Fibroblast of pulmonary artery (primary cell): ENCODE data around the gene RNF4.
A peak's percentile ranks its signal among the peaks of the same experiment; 100 is the strongest.
"Not testable (repeated sequence)": the region's sequence is repeated elsewhere in the genome, so short reads cannot be mapped to it uniquely, and the experiment has no call there.

Experiments
- DNase-seq: peaks from one replicate; pipeline ENCODE4 v3.0.0-alpha.2; 2010; ENCODE audit warnings: low read depth
- H3K4me3 ChIP-seq: replicated peaks from 2 replicates; pipeline ENCODE4 v1.5.1; 2011; ENCODE audit warnings: low read depth, mild to moderate bottlenecking, control low read depth, low read length, moderate library complexity
- CTCF ChIP-seq: IDR thresholded peaks from 2 replicates; pipeline ENCODE4 v1.5.1; 2011; ENCODE audit warnings: mild to moderate bottlenecking, control low read depth, low read length, inconsistent platforms; ENCODE audit errors: missing control alignments

The RNF4 gene

GRCh38 chr4:2459589-2460349 lies 9.1 kb upstream of the RNF4 start:
- H3K4me3 ChIP-seq = no peak overlapping the region
- TF ChIP-seq CTCF = no peak
- no peak for DNase-seq

DNA sequence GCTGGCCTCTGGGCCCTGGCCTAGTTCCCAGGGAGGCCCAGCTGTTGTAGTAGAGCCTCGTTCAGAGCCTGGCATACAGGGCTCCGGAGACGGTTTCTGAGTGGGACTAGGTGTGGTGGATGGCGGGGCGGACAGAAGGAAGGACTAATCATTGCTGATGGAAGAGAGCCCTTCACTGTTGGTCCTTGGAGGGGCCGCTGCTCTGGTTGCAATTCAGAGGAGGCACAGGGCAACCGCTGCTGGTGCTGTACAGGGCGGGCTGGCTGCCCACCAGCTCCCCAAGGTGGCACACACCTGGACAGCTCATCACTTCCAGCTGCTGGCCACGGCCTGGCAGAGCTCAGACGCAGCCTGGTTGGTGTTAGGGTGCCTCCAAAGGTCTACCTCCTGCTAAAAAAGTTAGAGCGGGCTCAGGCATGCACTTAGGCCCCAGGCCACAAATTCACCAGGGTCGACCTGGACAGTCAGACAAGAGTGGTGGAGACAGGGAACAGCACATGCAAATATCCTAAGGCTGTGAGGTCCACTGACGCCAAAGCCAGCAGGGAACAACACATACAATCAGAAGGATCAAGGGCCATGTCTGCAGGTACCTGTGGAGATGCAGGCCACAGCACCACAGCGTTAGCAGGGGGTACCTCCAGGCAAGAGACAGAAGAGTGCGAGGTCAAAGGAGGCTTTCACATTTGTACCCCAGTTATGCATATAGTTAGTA lies 7.5 kb upstream of the RNF4 start:
- DNase-seq = no peak
- TF ChIP-seq CTCF = no peak
- no peak overlapping the region for H3K4me3 ChIP-seq

DNA sequence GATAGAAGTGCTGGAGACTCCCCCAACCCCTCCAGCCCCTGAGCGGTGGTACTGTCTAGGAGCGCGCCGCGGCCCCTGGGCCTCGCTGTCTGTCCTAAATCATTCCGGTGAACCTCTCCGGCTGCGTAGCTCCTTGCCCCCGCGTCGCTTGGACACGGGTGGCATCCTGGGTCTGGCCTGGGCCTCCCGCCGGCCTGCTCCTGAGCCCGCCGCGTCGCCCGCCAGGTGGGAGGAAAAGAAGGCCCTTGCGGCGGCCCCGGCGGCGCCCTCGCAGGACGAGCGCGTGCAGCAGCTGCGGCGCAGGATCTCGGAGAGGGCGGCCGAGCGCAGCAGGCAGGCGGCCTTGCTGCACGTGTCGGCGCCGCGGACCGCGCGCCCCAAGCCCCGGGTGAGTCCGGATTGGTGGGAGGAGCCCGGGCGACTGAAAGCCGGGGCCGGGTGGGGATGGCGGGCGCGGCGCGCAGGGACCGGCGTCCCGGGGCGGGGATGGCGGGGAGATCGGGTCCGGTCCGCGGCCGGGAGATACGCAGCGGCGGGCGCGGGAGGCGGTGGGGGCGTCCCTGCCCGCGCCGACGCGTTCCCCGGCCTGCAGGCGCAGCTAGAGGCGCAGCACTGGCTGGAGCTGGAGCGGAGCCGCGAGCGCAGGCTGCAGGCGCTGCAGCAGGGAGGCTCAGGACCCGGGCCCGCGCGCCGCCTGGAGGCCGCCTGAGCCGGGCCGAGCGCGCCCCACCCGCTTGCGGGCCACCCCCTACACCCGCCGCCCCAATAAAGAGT lies 6.5 kb upstream of the RNF4 start:
- H3K4me3 ChIP-seq = peak overlapping the region; percentile 37
- peak; percentile 76 for DNase-seq
- no peak for TF ChIP-seq CTCF

DNA sequence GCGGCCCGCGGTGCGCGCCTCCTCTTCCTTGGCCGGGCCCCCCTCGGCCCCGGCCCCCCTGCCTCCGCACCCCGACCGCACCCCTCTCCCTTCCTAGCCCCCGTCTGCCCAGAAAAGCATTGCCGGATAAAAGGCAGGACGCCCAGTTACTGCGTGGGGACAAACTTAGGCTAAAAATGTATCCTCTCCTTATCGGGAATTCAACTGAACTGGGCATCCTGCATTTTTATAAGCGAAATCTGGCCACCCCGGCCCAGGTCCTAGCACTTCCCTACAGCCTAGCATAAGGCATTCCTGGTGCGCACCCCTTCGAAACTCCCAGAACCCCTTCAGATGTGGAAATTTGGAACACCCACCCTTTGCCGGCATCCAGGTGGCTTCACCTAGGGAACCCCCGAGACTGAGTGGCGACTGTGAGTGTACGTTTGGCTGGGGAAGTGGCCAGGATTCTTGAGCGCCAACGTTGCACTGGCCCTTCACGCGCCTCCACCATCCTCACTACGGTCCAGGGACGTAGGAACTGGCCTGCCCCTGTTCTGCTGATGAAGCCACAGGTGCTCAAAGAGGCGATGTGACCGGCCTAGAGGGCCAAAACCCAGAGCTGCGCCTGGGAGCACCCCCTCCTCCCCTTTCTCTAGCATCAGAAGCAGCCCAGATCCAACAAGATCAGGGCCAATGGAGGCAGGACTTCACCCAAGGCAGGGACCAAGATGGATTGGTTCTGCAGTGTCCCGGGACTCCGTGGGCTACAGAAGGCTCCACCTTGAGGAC lies 5.7 kb upstream of the RNF4 start:
- TF ChIP-seq CTCF = no peak
- H3K4me3 ChIP-seq = peak overlapping the region; percentile 28

DNA sequence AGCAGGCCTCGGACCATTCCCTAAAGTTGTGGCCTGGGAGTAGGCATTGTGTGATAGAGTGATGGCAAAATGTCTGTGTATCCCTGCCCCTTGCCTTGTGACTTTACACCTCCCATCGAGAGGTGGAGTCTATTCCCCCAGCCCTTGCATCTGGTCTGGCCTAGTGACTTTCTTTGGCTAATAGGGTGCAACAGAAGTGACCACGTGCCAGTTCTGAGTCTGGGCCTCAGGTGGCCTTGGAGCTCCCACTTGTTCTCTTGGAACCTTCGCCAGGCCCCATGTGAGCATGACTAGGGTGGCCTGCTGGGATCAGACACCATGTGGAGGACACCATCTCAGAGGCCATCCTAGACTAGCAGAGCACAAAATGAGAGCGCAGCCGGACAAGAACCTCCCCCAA lies 3.9 kb upstream of the RNF4 start:
- no peak overlapping the region for H3K4me3 ChIP-seq
- no peak for TF ChIP-seq CTCF

More for the DNA sequence above, 5.7 kb upstream of the RNF4 start:
- DNase-seq = no peak

DNA sequence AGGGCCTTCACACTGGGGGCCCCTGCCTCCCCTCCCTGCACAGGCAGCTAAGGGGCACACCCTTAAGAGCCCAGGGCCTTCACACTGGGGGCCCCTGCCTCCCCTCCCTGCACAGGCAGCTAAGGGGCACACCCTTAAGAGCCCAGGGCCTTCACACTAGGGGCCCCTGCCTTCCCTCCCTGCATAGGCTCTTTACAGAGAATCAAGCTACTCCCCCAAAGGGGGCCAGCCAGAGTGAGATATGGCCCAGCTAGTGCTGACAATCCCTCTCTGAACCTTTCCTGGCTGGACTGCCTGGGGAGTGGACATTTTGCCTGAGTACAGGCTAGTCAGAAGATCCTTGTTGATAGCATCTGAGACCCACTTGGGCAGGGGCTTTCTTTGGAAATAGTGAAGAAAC lies 3.4 kb upstream of the RNF4 start:
- not testable (repeated sequence) for H3K4me3 ChIP-seq, DNase-seq

More for the DNA sequence above, 3.9 kb upstream of the RNF4 start:
- DNase-seq = no peak
